GM12878 (cell line): ENCODE results near the gene TFF2. TPM values are rescaled to one million over a fixed set of nuclear protein-coding genes. Genes with fewer than 3 reads are reported as not detected.
A peak's percentile ranks its signal among the peaks of the same experiment; 100 is the strongest.

Experiments used
- ATAC-seq: fragments of 200-7000 bp; cut with Tn5 transposase; 3 replicates; pipeline ENCODE4 v1.9.1; 2020; ENCODE audit warnings: mild to moderate bottlenecking, moderate library complexity
- BruUV-seq: library from RNA; stranded (reverse); fragments of 400-500 nt; replicated peaks from 2 replicates; lab custom pipeline; 2021; lab: Mats Ljungman, UMichigan
- CTCF ChIA-PET: fragments of 300-600 bp; sonication (Branson Sonifier 250); formaldehyde crosslinking; extraction: SDS; loops from one replicate; lab custom pipeline; 2021; ENCODE audit warnings: inconsistent platforms; lab: Yijun Ruan, JAX
- POLR2A ChIA-PET: fragments of 350-600 bp; formaldehyde crosslinking; extraction: SDS; loops from one replicate; lab custom pipeline; 2021; ENCODE audit warnings: inconsistent platforms; lab: Charles Lee
- RAD21 ChIA-PET: fragments of 300-600 bp; sonication (Branson Sonifier 250); formaldehyde crosslinking; loops from one replicate; lab custom pipeline; 2023; ENCODE audit warnings: antibody characterized with exemption; ENCODE audit not compliant: unreplicated experiment; lab: Charles Lee
- SMC1A ChIA-PET: fragments of 300-600 bp; sonication (Branson Sonifier 250); formaldehyde crosslinking; loops from one replicate; lab custom pipeline; 2023; ENCODE audit not compliant: unreplicated experiment, uncharacterized antibody; lab: Charles Lee
- DNase-seq: peaks from one replicate; pipeline ENCODE4 v3.0.0-alpha.2; 2011; ENCODE audit warnings: low read depth, low spot score
- FAIRE-seq: peaks from 3 replicates; lab custom pipeline; 2011; peaks lifted over from hg19 to GRCh38; lab: Jason Lieb, UNC
- H2AFZ ChIP-seq: 2 replicates; pipeline ENCODE4 v1.6.0; 2011; ENCODE audit warnings: low read depth, low read length, control low read depth; ENCODE audit not compliant: control insufficient read depth
- H3K27ac ChIP-seq: 2 replicates; pipeline ENCODE4 v1.5.1; 2011; ENCODE audit warnings: control low read depth; ENCODE audit not compliant: control insufficient read depth, insufficient read depth
- H3K27me3 ChIP-seq, 2 experiments: replicated peaks in 1 of 2; 2 replicates each; pipeline versions ENCODE4 v1.6.0 to v1.6.1; 2011; ENCODE audit warnings: low read length in 1 of 2; ENCODE audit not compliant: control insufficient read depth in 2 of 2, insufficient read depth in 2 of 2
- H3K36me3 ChIP-seq, 2 experiments: 2 replicates each; pipeline ENCODE4 v1.5.1; 2011; ENCODE audit warnings: low read length in 1 of 2; ENCODE audit not compliant: control insufficient read depth in 2 of 2, insufficient read depth in 2 of 2
- H3K4me1 ChIP-seq: 2 replicates; pipeline ENCODE4 v1.6.1; 2011; ENCODE audit warnings: mild to moderate bottlenecking, low read length, moderate library complexity, mixed read lengths; ENCODE audit not compliant: control insufficient read depth, insufficient read depth
- H3K4me2 ChIP-seq: 2 replicates; pipeline ENCODE4 v1.6.0; 2011; ENCODE audit warnings: control low read depth; ENCODE audit not compliant: control insufficient read depth, insufficient read depth
- H3K4me3 ChIP-seq: fragments of 200-600 bp; sonication (generic); 2 replicates; pipeline ENCODE4 v1.5.1; 2016
- H3K79me2 ChIP-seq: 2 replicates; pipeline ENCODE4 v1.6.0; 2011; ENCODE audit warnings: low read length; ENCODE audit not compliant: control insufficient read depth, insufficient read depth
- H3K9ac ChIP-seq: 2 replicates; pipeline ENCODE4 v1.8.0; 2011; ENCODE audit warnings: low read length, control low read depth, mixed read lengths; ENCODE audit not compliant: control insufficient read depth, insufficient read depth
- H3K9me3 ChIP-seq: replicated peaks from 3 replicates; pipeline ENCODE4 v1.5.1; 2011; ENCODE audit warnings: mild to moderate bottlenecking, low read length; ENCODE audit not compliant: control insufficient read depth, insufficient read depth
- H4K20me1 ChIP-seq: 2 replicates; pipeline ENCODE4 v1.6.0; 2011; ENCODE audit not compliant: control insufficient read depth, insufficient read depth
- ATF2 ChIP-seq: IDR thresholded peaks from 2 replicates; pipeline ENCODE4 v1.6.1; 2012; ENCODE audit warnings: low read length, inconsistent platforms
- ATF7 ChIP-seq: fragments of 450-650 bp; IDR thresholded peaks from 2 replicates; pipeline ENCODE4 v1.6.1; 2016; ENCODE audit warnings: low read depth, mild to moderate bottlenecking
- FOXM1 ChIP-seq: IDR thresholded peaks from 2 replicates; pipeline ENCODE4 v1.6.1; 2012; ENCODE audit warnings: low read depth, mild to moderate bottlenecking, inconsistent platforms, low read length, moderate library complexity
- MEF2A ChIP-seq: IDR thresholded peaks from 2 replicates; pipeline ENCODE4 v1.6.1; 2011; ENCODE audit warnings: low read depth, mild to moderate bottlenecking, low read length, moderate library complexity; ENCODE audit not compliant: insufficient read depth
- NFIC ChIP-seq: IDR thresholded peaks from 2 replicates; pipeline ENCODE4 v1.6.1; 2012; ENCODE audit warnings: low read depth, mild to moderate bottlenecking, inconsistent platforms, low read length, moderate library complexity
- POU2F2 ChIP-seq: IDR thresholded peaks from 3 replicates; pipeline ENCODE4 v1.6.1; 2011; ENCODE audit warnings: low read depth, mild to moderate bottlenecking, low read length, borderline replicate concordance
- RELB ChIP-seq: fragments of 450-650 bp; IDR thresholded peaks from 2 replicates; pipeline ENCODE4 v1.6.1; 2017; ENCODE audit warnings: low read depth, mild to moderate bottlenecking, moderate library complexity
- RUNX3 ChIP-seq: IDR thresholded peaks from 2 replicates; pipeline ENCODE4 v1.6.1; 2012; ENCODE audit warnings: low read length, inconsistent platforms
- SP1 ChIP-seq: IDR thresholded peaks from one replicate; pipeline ENCODE4 v1.6.1; 2011; ENCODE audit warnings: low read depth, low read length
- ZBTB4 ChIP-seq: fragments of 450-650 bp; formaldehyde crosslinking; IDR thresholded peaks from 2 replicates; pipeline ENCODE4 v1.4.0; 2022; ENCODE audit warnings: mild to moderate bottlenecking, moderate library complexity
- ZNF217 ChIP-seq: fragments of 450-650 bp; IDR thresholded peaks from 2 replicates; pipeline ENCODE4 v1.6.1; 2017; ENCODE audit warnings: antibody characterized with exemption, mild to moderate bottlenecking
- ZNF592 ChIP-seq: fragments of 450-650 bp; IDR thresholded peaks from 2 replicates; pipeline ENCODE4 v1.6.1; 2017; ENCODE audit warnings: mild to moderate bottlenecking, moderate library complexity
- WGBS: methylation state at CpG from one replicate; pipeline ENCODE4 v1.1.6; 2016; ENCODE audit warnings: low lambda C conversion rate; ENCODE audit not compliant: insufficient replicate concordance, insufficient coverage; ENCODE audit errors: missing lambda C conversion rate; 5-methylcytosine and 5-hydroxymethylcytosine counted together
- in situ Hi-C: fragments of 300-500 bp; cut with MboI; formaldehyde crosslinking; loops from 9 replicates; pipeline ENCODE4 v1.14.3; 2018; ENCODE audit warnings: mixed read lengths
- intact Hi-C: fragments of 100-400 bp; cut with micrococcal nuclease; formaldehyde crosslinking; loops from one replicate; pipeline ENCODE4 v1.14.2; 2022; ENCODE audit not compliant: unreplicated experiment
- polyA plus RNA-seq, 11 experiments: library from polyadenylated mRNA; depleted of rRNA in 4 of 11; unstranded in 6 of 11; stranded (reverse) in 5 of 11; fragments of >200 nt; fragmentation: Nextera tagmentation in 4 of 11; fragmentation: Illumina TruSeq in 1 of 11; extraction: Ambion mirVana in 4 of 11; extraction: Trizol in 1 of 11; gene quantifications; 1 replicate in 1 of 11; 2 replicates in 10 of 11; pipeline versions ENCODE4 v1.2.1 to v1.2.3, GENCODE V29; 2011 to 2016; ENCODE audit warnings: inconsistent platforms in 2 of 11, missing spikeins in 2 of 11, low read depth in 1 of 11
- total RNA-seq, 4 experiments: library from RNA; depleted of rRNA in 3 of 4; stranded (reverse); fragments of >200 nt in 3 of 4; fragmentation: Illumina TruSeq in 1 of 4; extraction: Trizol in 1 of 4; gene quantifications; 2 replicates each; pipeline versions ENCODE4 v1.2.1 to v1.2.3, GENCODE V29; 2013 to 2021

Gene TFF2
- total and polyA plus RNA-seq, 10 of the 15 experiments (the other 5 are each of a cell fraction or from before 2014, with no cell fraction given), result 0.56 TPM; not detected in 9

GRCh38 chr21:42400525-42400924 lies 49.7 kb upstream of the TFF2 start:
- peak overlapping the region; percentile 13; the same call in 1 of the 2 replicates for H2AFZ ChIP-seq
- no peak for FAIRE-seq
- TF ChIP-seq ZNF217 (no peak), NFIC (peak; percentile 76), RUNX3 (peak; percentile 97), FOXM1 (peak; percentile 58; the same call in 1 of the 2 replicates), ATF7 (peak; percentile 49; the same call in 1 of the 2 replicates), ATF2 (peak; percentile 75; the same call in 1 of the 2 replicates), ZNF592 (0 out of 2 replicates have a peak, but pooled peaks have one; percentile 14), RELB (peak; percentile 53; the same call in 1 of the 2 replicates), SP1 (no peak), MEF2A (peak; percentile 54; the same call in 1 of the 2 replicates), POU2F2 (peak; percentile 94), ZBTB4 (no peak)

More at GRCh38 chr21:42400525-42400924, 49.7 kb upstream of the TFF2 start:
- no peaks in the 10 kb centered on the region for H3K36me3 ChIP-seq
- no TSS peak for BruUV-seq
- no peak overlapping the region for H3K4me3 ChIP-seq
- CTCF ChIA-PET, result interaction anchor here (0.8 to 1.2 kb wide), 3 partner anchors 11 to 67 kb away, joined by 3 to 5 read pairs (median 3); no protein-coding TSS in a partner anchor
- POLR2A ChIA-PET, result interaction anchor here (0.8 to 5.4 kb wide), 4 partner anchors 9 to 23 kb away, joined by 3 to 34 read pairs (median 12); no protein-coding TSS in a partner anchor
- RAD21 ChIA-PET, result interaction anchor here (0.7 to 3.2 kb wide), 11 partner anchors 9 to 167 kb away, joined by 3 to 19 read pairs (median 4); no protein-coding TSS in a partner anchor
- H4K20me1 ChIP-seq, result no peaks in the 10 kb centered on the region
- SMC1A ChIA-PET, result interaction anchor here (0.8 to 3.3 kb wide), 12 partner anchors 8 to 105 kb away, joined by 3 to 18 read pairs (median 4); partner anchors contain the start of gene TFF1
- peaks cover 5% of the 10 kb centered on the region; the same call in 1 of the 3 replicates for H3K9me3 ChIP-seq
- H3K79me2 ChIP-seq, result no peaks in the 10 kb centered on the region
- H3K27me3 ChIP-seq, result no peaks in the 10 kb centered on the region
- intact Hi-C loops (loop anchor here (2.0 kb wide), 1 partner anchor 20 kb away; no protein-coding TSS in a partner anchor), in situ Hi-C loops (no loop called here)
- DNase-seq (peak; percentile 68), ATAC-seq (peak; percentile 82)
- no peak overlapping the region for H3K9ac ChIP-seq
- H3K4me1 ChIP-seq, result peaks cover 10% of the 10 kb centered on the region; the same call in 1 of the 2 replicates
- 4% methylated on average over 4 of the region's 4 CpGs for WGBS
- H3K27ac ChIP-seq, result peak overlapping the region; percentile 2; the same call in 1 of the 2 replicates
- H3K4me2 ChIP-seq, result peak overlapping the region; percentile 31; the same call in 1 of the 2 replicates
